GM19467 (cell line): ENCODE data around the gene BAHCC1.
A peak's percentile ranks its signal among the peaks of the same experiment; 100 is the strongest.
"Not testable (repeated sequence)": the region's sequence is repeated elsewhere in the genome, so short reads cannot be mapped to it uniquely, and the experiment has no call there.

Experiments
- ATAC-seq: cut with Tn5 transposase; IDR thresholded peaks from one replicate; pipeline ENCODE4 v1.9.1; 2021; ENCODE audit warnings: mild to moderate bottlenecking, moderate library complexity; ENCODE audit not compliant: unreplicated experiment

BAHCC1 gene

GRCh38 chr17:81394921-81395599 is at the start of gene BAHCC1:
TSS of gene BAHCC1 (plus strand) at chr17:81395457. CDS start at chr17:81399740, 4,283 bp downstream.
- no peak for ATAC-seq

- ATAC-seq: peak; percentile 67
Observed at GRCh38 chr17:81346090-81346907, 49.0 kb upstream of the BAHCC1 start.

- ATAC-seq: no peak
Observed at GRCh38 chr17:81346908-81347349, 48.3 kb upstream of the BAHCC1 start.

GRCh38 chr17:81347437-81347836 is 47.8 kb upstream of the BAHCC1 start:
- no peak for ATAC-seq

GRCh38 chr17:81348097-81349055 is 46.9 kb upstream of the BAHCC1 start:
- ATAC-seq: no peak

GRCh38 chr17:81349397-81350319 is 45.6 kb upstream of the BAHCC1 start:
- ATAC-seq: no peak

- ATAC-seq: no peak
Observed at GRCh38 chr17:81350320-81350890, 44.9 kb upstream of the BAHCC1 start.

GRCh38 chr17:81351329-81352052 is 43.8 kb upstream of the BAHCC1 start:
- not testable (repeated sequence) for ATAC-seq

GRCh38 chr17:81352056-81352455 is 43.2 kb upstream of the BAHCC1 start:
- ATAC-seq: not testable (repeated sequence)

GRCh38 chr17:81354252-81354953 is 40.9 kb upstream of the BAHCC1 start:
- ATAC-seq: no peak

- no peak for ATAC-seq
Observed at GRCh38 chr17:81354954-81355347, 40.3 kb upstream of the BAHCC1 start.

GRCh38 chr17:81359218-81359617 is 36.0 kb upstream of the BAHCC1 start:
- ATAC-seq: no peak

- not testable (repeated sequence) for ATAC-seq
Observed at GRCh38 chr17:81362001-81362400, 33.3 kb upstream of the BAHCC1 start.

GRCh38 chr17:81364278-81365147 is 30.7 kb upstream of the BAHCC1 start:
- no peak for ATAC-seq

GRCh38 chr17:81365148-81365600 is 30.1 kb upstream of the BAHCC1 start:
- no peak for ATAC-seq

- ATAC-seq: no peak
Observed at GRCh38 chr17:81365601-81366585, 29.4 kb upstream of the BAHCC1 start.
